Measurements from ENCODE around the gene MAST4. TPM values are rescaled to one million over a fixed set of nuclear protein-coding genes. Genes with fewer than 3 reads are reported as not detected.

The MAST4 gene
- polyA plus RNA-seq, 1 experiment = 4.0 TPM

GRCh38 chr5:66982470-66982869 is 386.3 kb downstream of the MAST4 start:
- POLR2A ChIA-PET = no interaction called here
- no peak for TF ChIP-seq CTCF (IDR thresholded peaks at IDR 0.05; ENCODE audit: insufficient read depth, low read depth, low read length)
- no peak for DNase-seq (ENCODE audit: low read depth)
- Histone ChIP-seq H3K36me3 (ENCODE audit: control insufficient read depth, insufficient read depth, low read length) (no peaks in the 10 kb centered on the region), H3K27me3 (ENCODE audit: control insufficient read depth, insufficient read depth, low read length) (no peaks in the 10 kb centered on the region), H3K4me3 (ENCODE audit: low read depth, low read length) (no peak overlapping the region)
- CTCF ChIA-PET = interaction anchor here (1.0 to 4.3 kb wide), 3 partner anchors 14 to 168 kb away, joined by 4 to 16 read pairs (median 4); no protein-coding TSS in a partner anchor

GRCh38 chr5:66985417-66985816 is 389.2 kb downstream of the MAST4 start:
- ChIA-PET POLR2A (interaction anchor here (0.6 kb wide), 1 partner anchor 23 kb away, joined by 3 read pairs; no protein-coding TSS in a partner anchor), CTCF (interaction anchor here (1.4 to 4.3 kb wide), 3 partner anchors 162 to 170 kb away, joined by 4 to 16 read pairs (median 5); no protein-coding TSS in a partner anchor)
- Histone ChIP-seq H3K36me3 (ENCODE audit: control insufficient read depth, insufficient read depth, low read length) (no peaks in the 10 kb centered on the region), H3K27me3 (ENCODE audit: control insufficient read depth, insufficient read depth, low read length) (no peaks in the 10 kb centered on the region), H3K4me3 (ENCODE audit: low read depth, low read length) (no peak overlapping the region)
- DNase-seq (ENCODE audit: low read depth) = no peak
- no peak for TF ChIP-seq CTCF (IDR thresholded peaks at IDR 0.05; ENCODE audit: insufficient read depth, low read depth, low read length)

GRCh38 chr5:66986009-66986408 is 389.8 kb downstream of the MAST4 start:
- POLR2A ChIA-PET = no interaction called here
- CTCF ChIA-PET = interaction anchor here (1.4 to 4.3 kb wide), 3 partner anchors 162 to 171 kb away, joined by 4 to 16 read pairs (median 5); no protein-coding TSS in a partner anchor
- no peak for DNase-seq (ENCODE audit: low read depth)

GRCh38 chr5:66986534-66986933 is 390.3 kb downstream of the MAST4 start:
- no peak overlapping the region for H3K4me3 ChIP-seq (ENCODE audit: low read depth, low read length)
- H3K36me3 ChIP-seq (ENCODE audit: control insufficient read depth, insufficient read depth, low read length) = no peaks in the 10 kb centered on the region
- ChIA-PET CTCF (interaction anchor here (1.3 to 3.6 kb wide), 8 partner anchors 11 to 173 kb away, joined by 3 to 26 read pairs (median 4); no protein-coding TSS in a partner anchor), POLR2A (no interaction called here)
- no peaks in the 10 kb centered on the region for H3K27me3 ChIP-seq (ENCODE audit: control insufficient read depth, insufficient read depth, low read length)
- TF ChIP-seq CTCF (IDR thresholded peaks at IDR 0.05; ENCODE audit: insufficient read depth, low read depth, low read length) = no peak
- DNase-seq (ENCODE audit: low read depth) = no peak

More at GRCh38 chr5:66986009-66986408, 389.8 kb downstream of the MAST4 start:
- Histone ChIP-seq H3K27me3 (ENCODE audit: control insufficient read depth, insufficient read depth, low read length) (no peaks in the 10 kb centered on the region), H3K4me3 (ENCODE audit: low read depth, low read length) (no peak overlapping the region), H3K36me3 (ENCODE audit: control insufficient read depth, insufficient read depth, low read length) (no peaks in the 10 kb centered on the region)
- TF ChIP-seq CTCF (IDR thresholded peaks at IDR 0.05; ENCODE audit: insufficient read depth, low read depth, low read length) = no peak

GRCh38 chr5:66987126-66987525 is 390.9 kb downstream of the MAST4 start:
- CTCF ChIA-PET = interaction anchor here (0.6 to 3.6 kb wide), 17 partner anchors 11 to 1274 kb away, joined by 3 to 26 read pairs (median 4); no protein-coding TSS in a partner anchor

More at GRCh38 chr5:66987126-66987525, 390.9 kb downstream of the MAST4 start:
- no peaks in the 10 kb centered on the region for H3K27me3 ChIP-seq (ENCODE audit: control insufficient read depth, insufficient read depth, low read length)
- no peak for TF ChIP-seq CTCF (IDR thresholded peaks at IDR 0.05; ENCODE audit: insufficient read depth, low read depth, low read length)
- POLR2A ChIA-PET = no interaction called here
- H3K36me3 ChIP-seq (ENCODE audit: control insufficient read depth, insufficient read depth, low read length) = no peaks in the 10 kb centered on the region
- H3K4me3 ChIP-seq (ENCODE audit: low read depth, low read length) = no peak overlapping the region
- no peak for DNase-seq (ENCODE audit: low read depth)

Measured in BJ (cell line).